NCI-H187 treated with DMSO at 0.1 percent for 48 hours (cell line): ENCODE data around the gene EIF2B4.
"Not testable (repeated sequence)": the region's sequence is repeated elsewhere in the genome, so short reads cannot be mapped to it uniquely, and the experiment has no call there.

Experiments used
- DNase-seq: peaks from one replicate; lab custom pipeline; 2025; lab: John Stamatoyannopoulos, UW

EIF2B4 gene

DNA sequence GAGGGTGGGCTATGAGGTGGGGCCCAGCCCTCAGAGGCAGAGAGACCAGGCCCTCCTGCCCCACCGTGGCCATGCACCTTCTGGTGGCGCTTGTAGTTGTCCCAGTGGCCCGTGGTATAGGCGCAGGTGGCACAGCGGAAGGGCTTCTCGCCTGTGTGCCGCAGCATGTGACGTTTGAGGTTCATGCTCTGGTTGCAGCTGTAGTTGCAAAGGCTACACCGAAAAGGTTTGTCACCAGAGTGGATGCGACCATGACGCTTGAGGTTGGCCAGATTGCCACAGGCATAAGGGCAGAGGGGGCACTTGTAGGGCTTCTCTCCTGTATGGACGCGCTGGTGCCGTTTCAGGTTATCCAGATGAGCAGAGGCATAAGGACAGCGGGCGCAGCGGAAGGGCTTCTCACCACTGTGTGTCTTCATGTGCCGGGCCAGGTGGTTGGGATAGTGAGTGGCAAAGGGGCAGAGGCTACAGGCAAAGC lies 7.5 kb upstream of the EIF2B4 start:
- DNase-seq = no peak

DNA sequence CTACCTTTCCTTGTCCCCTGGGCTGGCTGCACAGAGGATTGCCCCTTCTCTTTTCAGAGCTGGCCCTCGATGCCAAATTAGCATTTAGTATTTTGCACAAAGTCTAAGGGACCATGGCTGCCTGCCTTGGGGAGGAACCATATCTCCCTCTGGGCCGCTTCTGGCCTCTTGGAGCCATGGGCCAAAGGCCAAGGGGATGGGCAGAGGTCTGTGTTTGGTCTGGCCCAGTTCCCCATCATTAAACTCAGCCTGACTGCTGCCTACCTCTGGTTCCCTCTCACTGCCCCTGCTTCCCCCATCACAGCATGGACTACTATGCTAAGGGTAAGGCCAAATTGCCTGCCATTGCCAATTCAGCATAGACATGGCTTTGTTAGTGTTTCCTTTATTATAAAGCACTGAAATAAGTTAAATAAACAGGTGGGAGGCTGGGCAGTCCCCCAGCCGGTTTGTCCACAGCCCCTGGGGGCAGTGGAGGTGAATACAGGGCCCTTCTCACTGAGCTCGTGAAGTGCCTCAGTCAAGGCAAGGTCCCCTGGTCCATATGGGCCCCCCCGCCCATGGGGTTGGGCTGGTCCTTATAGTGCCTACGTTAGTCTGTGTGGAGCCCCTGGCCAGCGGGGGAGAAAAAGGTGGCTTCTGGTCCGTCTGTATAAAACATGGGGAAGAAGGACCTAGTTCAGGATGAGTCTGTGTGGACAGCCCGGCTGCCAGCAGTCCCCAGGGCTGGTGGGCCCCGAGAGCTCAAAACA lies 6.9 kb upstream of the EIF2B4 start:
- DNase-seq = no peak

DNA sequence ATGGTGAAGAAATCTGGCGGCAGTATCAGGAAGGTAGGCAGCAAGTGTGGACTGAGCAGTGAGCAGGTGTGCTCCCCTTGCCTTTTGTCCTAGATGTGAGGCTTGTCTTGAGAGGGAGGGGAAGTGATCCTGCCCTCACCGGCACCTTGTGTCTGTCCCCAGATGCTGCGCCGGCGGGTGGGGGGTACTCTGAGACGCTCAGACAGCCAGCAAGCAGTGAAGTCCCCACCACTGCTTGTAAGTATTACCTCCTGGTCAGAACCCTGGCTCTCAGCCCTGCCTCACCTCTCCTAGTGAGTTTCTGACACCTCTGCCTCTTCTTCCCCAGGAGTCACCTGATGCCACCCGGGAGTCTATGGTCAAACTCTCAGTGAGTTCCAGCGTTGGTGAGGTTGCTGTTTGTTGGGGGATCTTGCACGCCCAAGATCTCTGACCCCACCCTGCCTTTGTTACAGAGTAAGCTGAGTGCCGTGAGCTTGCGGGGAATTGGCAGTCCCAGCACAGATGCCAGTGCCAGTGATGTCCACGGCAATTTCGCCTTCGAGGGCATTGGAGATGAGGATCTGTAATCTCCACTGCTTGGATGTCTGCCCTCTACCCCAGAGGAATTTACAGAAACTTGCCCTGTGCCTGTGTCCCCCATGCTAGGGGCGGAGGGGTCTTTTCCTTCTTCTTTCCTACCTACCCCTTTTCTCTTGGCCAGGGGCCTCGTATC lies 6.2 kb upstream of the EIF2B4 start:
- no peak for DNase-seq

DNA sequence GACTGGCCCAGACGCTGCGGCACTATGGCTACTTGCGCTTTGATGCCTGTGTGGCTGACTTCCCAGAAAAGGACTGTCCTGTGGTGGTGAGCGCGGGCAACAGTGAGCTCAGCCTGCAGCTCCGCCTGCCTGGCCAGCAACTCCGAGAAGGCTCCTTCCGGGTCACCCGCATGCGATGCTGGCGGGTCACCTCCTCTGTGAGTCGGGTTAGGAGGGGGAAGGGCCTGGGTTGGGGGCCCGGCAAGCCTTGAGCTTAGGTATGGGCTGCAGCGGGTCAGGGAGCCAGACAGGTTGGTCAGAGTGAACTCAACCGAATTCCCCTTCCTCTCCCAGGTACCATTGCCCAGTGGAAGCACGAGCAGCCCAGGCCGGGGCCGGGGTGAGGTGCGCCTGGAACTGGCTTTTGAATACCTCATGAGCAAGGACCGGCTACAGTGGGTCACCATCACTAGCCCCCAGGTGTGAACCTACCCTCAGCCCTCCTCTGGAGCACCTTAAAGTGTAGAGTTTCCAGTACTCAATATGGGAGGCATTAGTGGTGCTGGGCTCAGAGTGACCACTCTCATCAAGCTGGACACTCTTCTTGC lies 5.5 kb upstream of the EIF2B4 start:
- DNase-seq = no peak

DNA sequence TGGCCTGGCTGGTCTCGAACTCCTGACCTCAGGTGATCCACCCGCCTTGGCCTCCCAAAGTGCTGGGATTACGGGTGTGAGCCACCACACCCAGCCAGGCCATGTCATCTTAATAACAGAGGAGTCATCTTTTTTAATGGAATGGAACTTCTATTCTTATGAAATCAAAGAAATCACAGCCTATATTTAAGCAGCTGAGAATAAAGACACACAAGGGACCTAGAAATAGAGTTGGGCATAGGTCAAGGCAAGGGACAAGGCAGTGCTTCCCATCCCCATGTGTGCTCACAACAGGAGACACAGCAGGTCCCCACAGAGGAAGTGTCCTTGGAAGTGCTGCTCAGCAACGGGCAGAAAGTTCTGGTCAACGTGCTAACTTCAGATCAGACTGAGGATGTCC lies 3.4 kb upstream of the EIF2B4 start:
- DNase-seq = no peak

DNA sequence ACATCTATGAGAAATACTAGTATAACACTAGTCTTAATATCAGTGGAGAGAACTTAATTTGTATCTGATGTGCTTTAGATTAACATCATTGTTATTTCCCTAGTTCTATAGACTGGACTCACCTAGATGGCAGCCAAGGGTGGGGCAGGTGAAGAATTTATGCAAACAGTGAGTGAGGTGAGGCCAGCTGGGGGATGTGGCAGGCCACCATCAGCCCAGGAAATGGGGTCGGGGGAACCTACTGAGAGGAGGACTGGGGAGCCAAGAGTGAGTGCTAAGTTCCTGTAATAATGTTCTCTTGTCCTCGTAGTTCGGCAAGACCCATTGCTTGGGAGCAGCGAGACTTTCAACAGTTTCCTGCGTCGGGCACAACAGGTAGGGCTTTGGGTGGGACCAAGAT lies 2.8 kb upstream of the EIF2B4 start:
- DNase-seq = no peak

DNA sequence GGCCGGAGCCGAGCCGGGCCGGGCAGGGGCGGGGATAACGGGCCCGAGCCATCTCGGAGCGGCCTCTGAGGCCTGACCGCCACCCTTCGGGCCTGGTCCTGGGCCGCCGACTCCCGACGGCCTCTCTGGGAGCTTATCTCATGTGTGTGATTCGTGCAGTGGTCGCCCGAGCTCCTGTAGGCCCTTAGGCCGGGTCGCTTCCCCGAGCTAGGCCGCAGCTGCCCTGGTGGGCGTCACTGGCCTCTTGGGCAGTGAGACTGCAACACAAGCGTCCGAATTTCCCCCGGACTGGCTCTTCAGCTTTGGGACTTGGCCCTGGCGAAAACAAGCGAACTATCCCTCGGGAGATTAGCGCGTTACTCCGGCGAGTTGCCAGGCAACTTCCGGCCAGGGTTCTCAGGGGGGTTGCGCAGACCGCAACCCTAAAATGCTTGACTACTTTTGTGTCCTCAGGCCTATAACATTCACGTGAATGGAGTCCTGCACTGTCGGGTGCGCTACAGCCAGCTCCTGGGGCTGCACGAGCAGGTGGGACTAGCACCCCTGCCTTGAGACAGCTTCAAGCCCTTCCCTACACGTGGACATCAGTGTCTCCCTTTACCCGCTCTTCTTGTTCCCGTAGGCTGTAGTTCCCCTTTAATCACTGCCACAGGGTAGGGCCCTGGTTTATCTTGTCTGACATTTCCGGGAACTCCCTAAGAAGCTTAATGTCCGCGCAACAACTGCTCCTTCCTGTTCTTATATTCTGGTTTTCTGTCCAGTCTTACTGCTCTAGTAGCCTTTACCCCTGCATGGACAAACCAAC lies 880 bp upstream of the EIF2B4 start:
- DNase-seq = no peak

DNA sequence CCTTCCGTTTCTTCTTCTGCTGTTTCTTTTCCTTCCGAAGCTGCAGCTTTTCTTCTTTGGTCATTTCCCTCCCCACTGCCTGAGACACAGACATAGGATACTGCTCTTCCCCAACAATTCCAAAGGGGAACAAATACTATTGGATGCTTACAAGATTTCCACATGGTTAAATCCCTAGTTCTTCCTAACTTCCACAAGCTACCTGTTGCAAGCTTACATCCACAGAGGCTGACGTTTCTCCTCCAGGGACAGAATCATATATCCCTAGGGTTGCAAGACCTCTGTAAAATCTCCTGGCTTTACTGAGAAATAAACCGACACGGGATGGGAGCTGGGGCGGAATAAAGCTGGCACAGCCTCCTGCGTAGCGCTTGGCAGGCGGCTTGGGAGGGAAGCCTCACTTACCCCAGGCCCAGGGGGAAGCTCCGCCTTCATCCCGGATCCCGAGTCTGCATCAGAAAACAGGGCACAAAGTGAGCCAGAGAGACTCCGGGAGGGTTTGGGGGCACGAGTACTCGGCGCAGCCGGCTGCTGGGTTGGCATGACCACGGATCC lies 590 bp downstream of the EIF2B4 start:
- DNase-seq = no peak

DNA sequence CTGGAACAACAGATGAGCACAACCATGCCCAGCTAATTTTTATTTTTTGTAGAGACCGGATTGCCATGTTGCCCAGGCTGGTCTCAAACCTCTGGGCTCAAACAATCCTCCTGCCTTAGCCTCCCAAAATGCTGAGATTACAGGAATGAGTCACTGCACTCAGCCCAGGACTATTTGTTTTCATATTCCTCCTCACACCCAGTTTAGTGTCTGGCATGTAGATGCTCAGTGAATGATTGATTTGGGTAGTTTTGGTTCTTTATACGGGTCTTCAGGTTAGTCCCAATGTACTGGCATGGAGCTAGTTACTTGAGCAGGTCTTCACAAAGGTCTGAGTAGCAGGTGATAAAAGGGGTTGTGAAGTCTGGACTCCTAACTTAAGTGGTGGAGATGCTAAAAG lies 6.2 kb downstream of the EIF2B4 start:
- no peak for DNase-seq

DNA sequence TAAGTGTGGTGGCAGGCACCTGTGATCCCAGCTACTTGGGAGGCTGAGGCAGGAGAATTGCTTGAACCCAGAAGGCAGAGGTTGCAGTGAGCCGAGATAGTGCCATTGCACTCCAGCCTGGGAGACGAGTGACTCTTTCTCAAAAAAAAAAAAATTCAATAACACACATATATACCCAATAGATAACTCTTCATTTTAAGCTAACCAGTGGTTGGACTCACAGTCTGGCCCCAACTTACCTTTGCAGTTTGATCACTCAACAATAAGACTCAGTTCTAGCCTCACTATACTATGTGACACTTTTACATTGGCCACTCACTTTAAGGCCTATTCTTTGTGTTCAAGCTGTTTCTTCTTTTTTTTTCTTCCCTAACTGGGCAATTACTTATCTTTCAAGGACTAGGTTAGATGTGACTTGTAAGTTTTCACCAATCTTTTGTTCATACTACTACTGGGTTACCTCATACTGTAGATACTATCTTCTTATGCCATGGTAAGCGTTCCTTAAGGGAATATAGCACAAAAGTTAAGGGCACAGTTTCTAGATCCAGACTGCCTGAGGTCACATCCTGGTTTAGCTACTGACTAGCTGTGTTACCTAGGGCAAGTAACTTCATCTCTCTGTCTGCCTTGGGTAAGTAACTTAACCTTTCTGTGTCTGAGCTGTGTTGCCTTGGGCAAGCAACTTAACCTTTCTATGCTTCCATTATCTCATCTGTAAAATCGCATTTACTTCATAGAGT lies 7.3 kb downstream of the EIF2B4 start:
- DNase-seq = no peak

DNA sequence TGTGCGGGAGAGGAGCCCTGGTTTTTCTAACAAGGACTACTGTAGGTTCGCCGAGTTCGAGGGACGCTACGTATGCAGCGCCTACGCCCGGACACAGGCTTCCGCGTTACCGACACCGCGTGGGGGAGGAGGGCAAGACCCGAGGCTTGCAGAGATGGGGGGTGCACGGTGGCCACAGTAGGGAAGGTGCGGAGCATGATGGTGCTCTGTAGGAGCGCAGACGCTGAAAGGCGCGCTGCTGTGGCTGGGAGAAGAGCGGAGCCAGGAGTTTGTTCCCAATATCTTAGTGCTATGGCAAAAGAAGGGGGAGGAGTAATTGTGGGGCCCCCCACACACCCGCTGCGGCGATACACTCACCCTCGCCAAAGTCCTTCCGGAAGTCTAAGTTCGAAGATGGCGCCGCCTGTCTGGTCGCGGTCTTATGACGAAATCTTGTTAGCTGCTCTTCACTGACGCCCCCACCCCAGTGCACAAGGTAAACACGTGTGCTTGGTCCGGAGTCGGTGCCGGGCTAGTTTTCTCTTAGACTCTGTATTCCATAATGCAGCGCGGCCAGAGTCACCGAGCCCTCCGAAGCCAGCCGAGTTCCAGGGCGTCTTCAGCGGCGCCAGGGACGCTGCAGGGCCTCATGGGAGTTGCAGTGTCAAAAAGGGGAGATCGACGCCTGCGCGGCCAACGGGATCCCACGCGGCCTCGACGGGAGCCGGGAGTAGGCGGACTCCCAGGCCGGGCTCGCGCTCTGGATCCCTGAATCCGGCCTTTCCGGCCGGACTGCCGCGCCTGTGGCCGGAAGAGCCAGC lies 13.6 kb downstream of the EIF2B4 start, which contains the start of gene GTF3C2:
GTF3C2 (minus strand) TSS at position 383 of the 800 bp plus-strand sequence. CDS start 13,210 bp downstream, outside the sequence.
- peak; percentile 89 for DNase-seq

DNA sequence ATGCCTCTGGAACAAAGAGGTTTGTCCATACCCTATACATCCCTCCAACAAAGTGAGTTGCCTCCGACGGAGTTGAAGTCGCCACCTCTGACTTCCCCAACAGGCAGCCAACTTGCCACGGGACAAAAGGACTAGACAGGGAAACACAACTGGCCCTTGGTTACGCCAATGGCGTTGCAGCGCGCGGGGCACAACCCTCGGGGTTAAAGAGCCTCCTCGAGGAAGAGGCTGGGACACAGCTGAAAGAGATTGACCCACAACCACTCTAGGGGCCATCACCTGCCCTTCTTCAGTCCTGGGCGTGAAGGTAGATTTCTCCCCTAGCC lies 14.1 kb downstream of the EIF2B4 start:
- DNase-seq = no peak

DNA sequence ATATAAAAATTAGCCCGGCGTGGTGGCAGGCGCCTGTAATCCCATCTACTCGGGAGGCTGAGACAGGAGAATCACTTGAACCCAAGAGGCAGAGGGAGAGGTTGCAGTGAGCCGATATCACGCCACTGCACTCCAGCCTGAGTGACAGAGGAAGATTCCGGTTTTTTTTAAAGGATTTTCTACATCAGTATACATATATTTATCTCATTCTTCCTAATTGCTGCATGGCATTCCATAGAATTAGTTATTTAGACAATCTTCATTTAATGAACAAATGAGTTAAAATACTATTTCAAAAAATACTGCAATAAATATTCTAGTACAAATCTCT lies 15.6 kb downstream of the EIF2B4 start:
- no peak for DNase-seq

DNA sequence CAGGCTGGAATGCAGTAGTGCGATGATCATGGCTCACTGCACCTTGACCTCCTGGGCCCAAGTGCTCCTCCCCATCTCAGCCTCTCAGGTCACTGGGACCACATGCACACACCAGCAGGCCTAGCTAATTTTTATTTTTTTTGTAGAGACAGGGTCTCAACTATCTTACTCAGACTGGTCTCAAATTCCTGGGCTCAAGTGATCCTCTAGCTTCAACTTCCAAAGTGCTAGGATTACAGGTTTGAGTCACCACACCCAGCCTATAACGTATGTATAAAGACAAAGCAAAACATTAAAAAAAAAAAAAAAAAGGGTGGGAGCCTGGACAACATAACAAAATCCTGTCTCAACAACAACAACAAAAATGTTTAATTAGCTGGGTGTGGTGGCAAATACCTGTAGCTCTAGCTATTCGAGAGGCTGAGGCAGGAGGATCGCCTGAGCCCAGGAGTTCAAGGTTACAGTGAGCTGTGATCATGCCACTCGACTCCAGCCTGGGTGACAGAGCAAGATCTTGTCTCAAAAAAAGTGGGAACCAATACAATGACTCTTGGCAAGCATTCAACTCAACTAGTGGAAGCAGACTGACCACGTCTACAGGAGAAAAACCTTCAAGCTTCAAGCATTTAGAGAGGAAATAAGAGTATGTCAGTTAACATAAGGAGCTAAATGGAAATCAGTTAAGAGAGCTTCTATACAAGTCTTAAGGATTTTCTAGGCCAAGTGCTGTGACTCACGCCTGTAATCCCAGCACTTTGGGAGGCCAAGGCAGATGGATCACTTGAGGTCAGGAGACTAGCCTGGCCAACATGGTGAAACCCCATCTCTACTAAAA lies 16.2 kb downstream of the EIF2B4 start:
- no peak for DNase-seq

DNA sequence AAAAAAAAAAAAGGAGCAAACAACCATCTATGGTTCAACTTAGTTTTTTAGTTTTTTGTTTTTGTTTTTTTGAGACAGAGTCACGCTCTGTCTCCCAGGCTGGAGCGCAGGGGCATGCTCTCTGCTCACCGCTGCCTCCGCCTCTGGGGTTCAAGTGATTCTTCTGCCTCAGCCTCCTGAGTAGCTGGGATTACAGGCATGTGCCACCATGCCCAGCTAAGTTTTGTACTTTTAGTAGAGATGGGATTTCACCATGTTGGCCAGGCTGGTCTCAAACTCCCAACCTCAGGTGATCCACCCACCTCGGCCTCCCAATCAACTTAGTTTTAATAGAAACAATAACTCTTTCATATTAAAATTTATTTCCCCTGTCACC lies 16.8 kb downstream of the EIF2B4 start:
- DNase-seq = not testable (repeated sequence)

DNA sequence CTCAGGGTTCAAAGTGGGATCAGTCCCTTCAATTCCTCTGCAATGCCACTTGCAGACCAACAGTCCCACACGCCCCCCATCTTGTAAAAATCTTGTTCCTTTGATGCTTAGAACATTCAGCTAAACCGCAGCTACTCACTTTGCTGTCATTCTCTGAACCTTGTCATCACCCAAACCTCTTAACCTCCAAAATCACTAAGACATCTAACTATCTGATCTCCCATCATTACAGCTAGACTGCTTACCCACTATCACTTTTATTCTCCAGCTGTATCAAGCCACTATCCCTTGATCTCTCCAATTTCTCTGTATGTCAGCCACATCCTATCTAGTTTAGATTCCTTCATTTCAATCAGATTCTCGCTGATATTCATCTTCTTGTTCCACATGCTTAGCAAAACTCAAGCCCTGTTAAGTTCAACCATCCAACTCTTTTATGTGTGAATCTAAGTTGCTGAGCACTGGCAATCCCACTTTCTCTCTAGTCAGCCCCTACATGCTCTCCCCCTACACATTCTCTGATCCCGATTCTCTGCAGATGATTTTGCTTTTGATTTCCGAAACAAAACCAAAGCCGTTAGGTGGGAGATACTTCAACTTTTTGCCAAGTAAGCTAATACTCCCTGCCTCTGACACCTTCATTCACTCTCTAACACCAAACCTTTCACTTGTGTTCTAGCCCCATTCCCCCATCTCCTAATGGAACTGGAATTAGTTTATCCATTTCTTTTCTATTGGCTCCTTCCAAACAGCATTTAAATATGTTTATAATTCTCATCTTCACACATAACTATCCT lies 18.1 kb downstream of the EIF2B4 start:
- DNase-seq = no peak

DNA sequence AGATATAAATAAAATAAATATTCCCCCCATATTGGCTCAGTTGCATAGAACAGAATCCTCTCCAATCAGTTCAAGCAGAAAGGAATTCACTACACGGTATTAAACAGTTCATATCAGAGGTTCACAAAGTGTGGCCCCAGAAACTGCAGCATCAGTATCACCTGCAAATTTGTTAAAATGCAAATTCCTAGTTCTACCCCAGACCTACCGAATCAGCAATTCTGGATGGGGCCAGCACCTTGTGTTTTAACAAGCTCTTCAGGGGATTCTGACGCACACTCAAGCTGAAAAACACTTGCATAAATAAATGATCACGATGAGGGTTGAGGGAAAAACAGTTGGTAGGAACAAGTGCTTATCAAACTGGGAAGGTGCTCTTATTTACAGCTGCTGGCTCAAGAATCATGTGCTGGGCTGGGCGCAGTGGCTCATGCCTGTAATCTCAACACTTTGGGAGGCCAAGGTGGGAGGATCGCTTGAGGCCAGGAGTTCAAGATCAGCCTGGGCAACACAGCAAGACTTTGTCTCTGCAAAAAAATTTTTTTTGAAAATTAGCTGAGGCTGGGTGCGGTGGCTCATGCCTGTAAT lies 19.9 kb downstream of the EIF2B4 start:
- no peak for DNase-seq

DNA sequence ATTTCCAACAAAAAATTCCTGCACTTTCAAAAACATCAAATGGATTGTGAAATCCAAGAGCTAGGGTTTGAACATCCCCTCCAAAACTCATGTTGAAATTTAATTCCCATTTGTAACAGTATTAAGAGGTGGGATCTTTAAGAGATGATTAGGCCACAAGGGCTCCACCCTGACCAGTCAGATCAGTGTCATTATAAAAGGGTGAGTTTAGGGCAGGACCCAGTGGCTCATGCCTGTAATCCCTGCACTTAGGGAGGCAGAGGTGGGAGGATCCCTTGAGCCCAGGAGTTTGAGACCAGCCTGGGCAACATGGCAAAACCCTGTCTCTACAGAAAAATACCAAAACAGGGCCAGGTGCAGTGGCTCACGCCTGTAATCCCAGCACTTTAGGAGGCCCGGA lies 22.5 kb downstream of the EIF2B4 start:
- no peak for DNase-seq

DNA sequence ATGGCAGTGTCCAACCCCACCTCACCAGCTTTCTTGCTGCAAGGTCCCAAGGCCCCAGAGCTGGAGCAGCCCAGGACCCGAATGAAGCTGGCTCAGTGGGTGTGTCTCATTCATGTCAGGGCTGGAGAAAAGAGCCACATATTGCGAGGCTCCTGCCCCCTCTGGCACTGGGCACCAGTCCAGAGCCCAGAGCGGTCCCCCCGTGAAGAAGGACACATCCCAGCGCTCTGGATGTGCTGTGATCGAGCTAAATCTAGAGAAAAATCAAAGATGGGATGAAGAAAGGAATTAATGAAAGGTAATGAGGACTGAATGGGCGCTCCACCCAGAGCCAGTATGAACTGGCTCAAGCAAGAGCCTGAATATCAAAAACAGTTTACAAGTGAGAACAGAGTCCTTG lies 34.0 kb downstream of the EIF2B4 start:
- DNase-seq = no peak
